Heart left ventricle (tissue), 16 donors: ENCODE measurements around the gene ZDHHC23. TPM values are rescaled to one million over a fixed set of nuclear protein-coding genes. Genes with fewer than 3 reads are reported as not detected.

ENCODE experiments used
- ATAC-seq, 4 donors: fragments of 200-7000 bp; cut with Tn5 transposase; one replicate each; pipeline ENCODE4 v1.9.1; 2020 to 2022; ENCODE audit warnings: moderate library complexity in 4 of 4, mild to moderate bottlenecking in 3 of 4, moderate number of reproducible peaks in 1 of 4
- DNase-seq, 5 donors: peaks; one replicate each; pipeline ENCODE4 v3.0.0-alpha.2; 2020
- H3K27ac ChIP-seq, 12 donors: fragments of 200-600 bp; sonication (generic) in 4 of 12; one replicate each; pipeline versions ENCODE4 v1.5.0 to v1.8.0; 2016 to 2022; ENCODE audit warnings: mild to moderate bottlenecking in 2 of 12
- H3K27me3 ChIP-seq, 9 donors: fragments of 200-600 bp; sonication (generic) in 2 of 9; one replicate each; pipeline versions ENCODE4 v1.5.1 to v1.8.0; 2016 to 2022; ENCODE audit warnings: mild to moderate bottlenecking in 3 of 9
- H3K36me3 ChIP-seq, 9 donors: fragments of 200-600 bp; sonication (generic) in 2 of 9; one replicate each; pipeline versions ENCODE4 v1.5.0 to v1.8.0; 2018 to 2022; ENCODE audit warnings: mild to moderate bottlenecking in 2 of 9
- H3K4me1 ChIP-seq, 12 donors: fragments of 200-600 bp; sonication (generic) in 4 of 12; one replicate each; pipeline versions ENCODE4 v1.5.0 to v1.8.0; 2016 to 2022; ENCODE audit warnings: mild to moderate bottlenecking in 3 of 12
- H3K4me3 ChIP-seq, 12 donors: fragments of 200-600 bp; sonication (generic) in 4 of 12; one replicate each; pipeline versions ENCODE4 v1.5.0 to v1.8.0; 2017 to 2022; ENCODE audit warnings: mild to moderate bottlenecking in 9 of 12, moderate library complexity in 4 of 12
- H3K9me3 ChIP-seq, 12 donors: fragments of 200-600 bp; sonication (generic) in 4 of 12; one replicate each; pipeline versions ENCODE4 v1.5.0 to v1.8.0; 2016 to 2022; ENCODE audit warnings: mild to moderate bottlenecking in 1 of 12
- CTCF ChIP-seq, 12 donors: fragments of 200-600 bp; sonication (generic) in 4 of 12; IDR thresholded peaks; one replicate each; pipeline versions ENCODE4 v1.5.0 to v1.8.0; 2018 to 2022; ENCODE audit warnings: antibody characterized with exemption in 12 of 12, mild to moderate bottlenecking in 5 of 12
- POLR2A ChIP-seq, 2 donors: fragments of 450-650 bp; IDR thresholded peaks; one replicate each; pipeline ENCODE4 v1.6.1; 2017; ENCODE audit warnings: antibody characterized with exemption in 2 of 2, mild to moderate bottlenecking in 2 of 2, moderate library complexity in 2 of 2
- WGBS, 4 donors: extraction: QIAGEN DNeasy Blood & Tissue Kit in 2 of 4; methylation state at CpG; one replicate each; pipeline versions ENCODE4 v1.1.5 to v1.1.7; 2013 to 2018; 5-methylcytosine and 5-hydroxymethylcytosine counted together
- intact Hi-C, 10 donors: fragments of 100-400 bp; cut with DNase I; formaldehyde crosslinking; loops; one replicate each; pipeline versions ENCODE4 v1.11.1 to v1.14.2; 2022
- polyA plus RNA-seq, 2 donors: library from polyadenylated mRNA; stranded (reverse); fragments of 200-250 nt; gene quantifications; one replicate each; pipeline ENCODE4 v1.2.3, GENCODE V29; 2013
- total RNA-seq, 9 donors: library from RNA; depleted of rRNA in 2 of 9; stranded (reverse); fragments of >200 nt in 2 of 9; fragmentation: NEBNext Ultra II Directional in 3 of 9; extraction: Animal tissue kit (Norgen Biotek cat#: 25700) in 3 of 9; gene quantifications; one replicate each; pipeline versions ENCODE4 v1.1.0 to v1.2.4, GENCODE V29; 2016 to 2023
- donor health status: ischemic (EF 13 %, LVEDD 7.1; RV severe dilation, severe dysfunction).
- donor health status: healthy with polysubstance abuse.
- donor health status: DM: no; HTN: yes; CAD: no.
- donor health status: DM: no; HTN: no; CAD: no.
- donor health status: ischemic (EF 25% LVEDD 6.9; RV normal size, moderate dysfunction).
- donor health status: ischemic (EF 25% LVEDD 5.7; RV mildly dilated, moderate dysfunction).
- donor health status: healthy.
- donor health status: DM: yes; HTN: yes; CAD: no.
- donor health status: ischemic (EF 35%, LVEDD 5.7; RV mildly dilated, moderate dysfunction).
- donor health status: nonischemic (EF 11% LVEDD 7.7; RV severe dilation, severe dysfunction).
- donor health status: DM: yes; HTN: yes; CAD: no.
- donor health status: PGD.
- donor health status: ischemic (EF 29% LVEDD 5.4; RV normal size, mild dysfunction).
- donor health status: nonischemic (EF 23%, LVEDD 6.1; RV moderate dilation, normal function).

ZDHHC23 gene
- total and polyA plus RNA-seq, 11 donors, result 0.60 to 4.2 (median 1.7) TPM

- no peak for DNase-seq
- WGBS, 4 donors, result 65 to 73% (median 71%) methylated on average over 7 of the region's 7 CpGs
- H3K4me1 ChIP-seq, result peaks cover 0 to 3% (median 0%) of the 10 kb centered on the region in 12 donors
- H3K4me3 ChIP-seq, result no peak overlapping the region
- TF ChIP-seq CTCF (IDR thresholded peaks at IDR 0.05) (no peak), POLR2A (IDR thresholded peaks at IDR 0.05) (no peak)
- H3K9me3 ChIP-seq, result no peaks in the 10 kb centered on the region
- intact Hi-C loops, result no loop called here
- no peak overlapping the region for H3K27ac ChIP-seq
- ATAC-seq, result no peak
- no peaks in the 10 kb centered on the region for H3K27me3 ChIP-seq
- peaks cover 0 to 5% (median 0%) of the 10 kb centered on the region in 9 donors for H3K36me3 ChIP-seq
These were observed 5.9 kb downstream of the ZDHHC23 start for GRCh38 chr3:113953677-113954076.

- intact Hi-C loops, result no loop called here
- 85 to 92% (median 88%) methylated on average over 8 of the region's 8 CpGs for WGBS, 4 donors
- H3K4me1 ChIP-seq, result no peaks in the 10 kb centered on the region
These were observed 6.4 kb downstream of the ZDHHC23 start for GRCh38 chr3:113954091-113954685.

GRCh38 chr3:113963879-113964278 lies 16.1 kb downstream of the ZDHHC23 start:
- Histone ChIP-seq H3K36me3 (peaks cover 0 to 12% (median 0%) of the 10 kb centered on the region in 9 donors), H3K9me3 (no peaks in the 10 kb centered on the region), H3K4me3 (no peak overlapping the region), H3K27me3 (no peaks in the 10 kb centered on the region), H3K27ac (no peak overlapping the region), H3K4me1 (no peaks in the 10 kb centered on the region)
- ATAC-seq (no peak), DNase-seq (no peak)
- WGBS, 4 donors, result 91 to 96% (median 91%) methylated on average over 3 of the region's 3 CpGs
- intact Hi-C loops, result no loop called here
- TF ChIP-seq POLR2A (IDR thresholded peaks at IDR 0.05) (no peak), CTCF (IDR thresholded peaks at IDR 0.05) (no peak)

More at GRCh38 chr3:113954091-113954685, 6.4 kb downstream of the ZDHHC23 start:
- Histone ChIP-seq H3K27ac (no peak overlapping the region), H3K36me3 (peaks cover 0 to 7% (median 0%) of the 10 kb centered on the region in 9 donors), H3K27me3 (no peaks in the 10 kb centered on the region), H3K4me3 (no peak overlapping the region), H3K9me3 (no peaks in the 10 kb centered on the region)
- no peak for DNase-seq
- TF ChIP-seq CTCF (IDR thresholded peaks at IDR 0.05) (no peak), POLR2A (IDR thresholded peaks at IDR 0.05) (no peak)
- no peak for ATAC-seq

- no peak for TF ChIP-seq POLR2A (IDR thresholded peaks at IDR 0.05)
- TF ChIP-seq CTCF (IDR thresholded peaks at IDR 0.05), result no peak
- Histone ChIP-seq H3K36me3 (peaks cover 0 to 10% (median 0%) of the 10 kb centered on the region in 9 donors), H3K4me3 (no peak overlapping the region), H3K9me3 (peaks cover 0 to under 1% (median 0%) of the 10 kb centered on the region in 12 donors), H3K27ac (no peak overlapping the region), H3K4me1 (no peaks in the 10 kb centered on the region), H3K27me3 (no peaks in the 10 kb centered on the region)
- DNase-seq, result no peak
- ATAC-seq, result no peak
- intact Hi-C loops, result no loop called here
- 71 to 90% (median 81%) methylated on average over 2 of the region's 2 CpGs for WGBS, 4 donors
These were observed 18.4 kb downstream of the ZDHHC23 start for GRCh38 chr3:113966172-113966571.
